Spinal cord (tissue), 4 donors: ENCODE results near the gene SLC17A5. TPM values are rescaled to one million over a fixed set of nuclear protein-coding genes. Genes with fewer than 3 reads are reported as not detected.

ENCODE experiments used
- polyA plus RNA-seq, 2 donors: library from polyadenylated mRNA; unstranded; fragments of 120-200 nt; gene quantifications; one replicate each; pipeline ENCODE4 v1.2.1, GENCODE V29; 2013; ENCODE audit not compliant: insufficient read length in 2 of 2
- small RNA-seq: library from RNA; depleted of rRNA; stranded (forward); fragments of <200 nt; gene quantifications from one replicate; pipeline ENCODE3, GENCODE V24; 2014; ENCODE audit warnings: low replicate concordance
- total RNA-seq, 2 donors: library from RNA; depleted of rRNA in 1 of 2; stranded (reverse); fragments of 120-200 nt in 1 of 2; fragments of >200 nt in 1 of 2; gene quantifications; one replicate each; pipeline versions ENCODE4 v1.2.3 to v1.2.4, GENCODE V29; 2013 to 2014

The SLC17A5 gene
- total and polyA plus RNA-seq, 4 donors = 12.5 to 33.4 (median 16.0) TPM

Small RNA genes lying within 50 kb of the gene (small RNA-seq; reads per million reads assigned to genes)
- gene RPS27P15 = not detected

Other genes with a start within 250 kb of the SLC17A5 start
- gene CGAS, start 201.7 kb downstream of the SLC17A5 start, total RNA-seq = 1 to 10 TPM; 5.1 to 7.4 TPM
- 1 to 10 TPM; 2.3 to 3.4 TPM for gene CGAS, start 201.7 kb downstream of the SLC17A5 start, polyA plus RNA-seq
- 10 to 100 TPM; 25.9 to 31.4 TPM for gene MTO1, start 192.3 kb downstream of the SLC17A5 start, total RNA-seq
- 10 to 100 TPM; 18.3 to 19.4 TPM for gene MTO1, start 192.3 kb downstream of the SLC17A5 start, polyA plus RNA-seq
- over 10,000 TPM; 11,648 to 18,703 TPM for gene EEF1A1, start 133.0 kb downstream of the SLC17A5 start, total RNA-seq
- 1,000 to 10,000 TPM; 8,316 to 9,435 TPM for gene EEF1A1, start 133.0 kb downstream of the SLC17A5 start, polyA plus RNA-seq
- 10 to 100 TPM; 11.5 to 14.7 TPM for gene CD109, start 42.2 kb upstream of the SLC17A5 start, total RNA-seq
- gene CD109, start 42.2 kb upstream of the SLC17A5 start, polyA plus RNA-seq = 1 to 10 TPM; 4.1 to 6.4 TPM